Activated naive CD8-positive, alpha-beta T cell treated with anti-CD3 and anti-CD28 coated beads for 36 hours (primary cell): ENCODE measurements around the gene SLC25A45. TPM values are rescaled to one million over a fixed set of nuclear protein-coding genes. Genes with fewer than 3 reads are reported as not detected.

Experiments used
- total RNA-seq, 2 experiments: library from RNA; stranded (reverse); gene quantifications; one replicate each; pipeline ENCODE4 v1.2.3, GENCODE V29; 2021

SLC25A45 gene
- total RNA-seq, 2 experiments from 2014 or later, result 15.4 to 15.7 TPM

Other genes with a start within 250 kb of the SLC25A45 start
- gene SYVN1, start 248.1 kb downstream of the SLC25A45 start, total RNA-seq, result 10 to 100 TPM; 27.5 to 29.3 TPM
- not detected for gene SPDYC, start 212.4 kb downstream of the SLC25A45 start, total RNA-seq
- 10 to 100 TPM; 57.9 to 66.7 TPM for gene CAPN1, start 200.7 kb downstream of the SLC25A45 start, total RNA-seq
- 10 to 100 TPM; 73.8 to 74.5 TPM for gene POLA2, start 120.7 kb downstream of the SLC25A45 start, total RNA-seq
- under 1 TPM; 0.18 to 0.54 TPM for gene CDC42EP2, start 67.8 kb downstream of the SLC25A45 start, total RNA-seq
- gene DPF2, start 48.8 kb downstream of the SLC25A45 start, total RNA-seq, result 10 to 100 TPM; 50.5 to 54.9 TPM
- gene TIGD3, start 27.9 kb downstream of the SLC25A45 start, total RNA-seq, result under 1 TPM; 0.49 to 0.54 TPM
- gene FRMD8, start 4.0 kb upstream of the SLC25A45 start, total RNA-seq, result 10 to 100 TPM; 33.1 to 36.3 TPM
- 100 to 1,000 TPM; 136 to 155 TPM for gene NEAT1, start 40.2 kb upstream of the SLC25A45 start, total RNA-seq
- 1,000 to 10,000 TPM; 2,463 to 2,829 TPM for gene MALAT1, start 116.4 kb upstream of the SLC25A45 start, total RNA-seq
- gene SCYL1, start 142.4 kb upstream of the SLC25A45 start, total RNA-seq, result 10 to 100 TPM; 70.5 to 80.3 TPM
- 10 to 100 TPM; 35.5 to 36.0 TPM for gene LTBP3, start 175.7 kb upstream of the SLC25A45 start, total RNA-seq
- gene ZNRD2, start 187.8 kb upstream of the SLC25A45 start, total RNA-seq, result 10 to 100 TPM; 59.1 to 63.3 TPM
- gene FAM89B, start 189.9 kb upstream of the SLC25A45 start, total RNA-seq, result 10 to 100 TPM; 13.6 to 15.0 TPM
- gene EHBP1L1, start 193.4 kb upstream of the SLC25A45 start, total RNA-seq, result 10 to 100 TPM; 55.7 to 60.0 TPM
- gene KCNK7, start 213.2 kb upstream of the SLC25A45 start, total RNA-seq, result under 1 TPM; 0.37 to 0.62 TPM
- gene MAP3K11, start 231.6 kb upstream of the SLC25A45 start, total RNA-seq, result 10 to 100 TPM; 51.2 to 54.8 TPM
- 10 to 100 TPM; 40.9 to 42.6 TPM for gene PCNX3, start 233.1 kb upstream of the SLC25A45 start, total RNA-seq